Thoracic aorta (tissue), 2 donors: ENCODE results near the gene ALG3. TPM values are rescaled to one million over a fixed set of nuclear protein-coding genes. Genes with fewer than 3 reads are reported as not detected.

Source experiments
- ATAC-seq: fragments of 150-250 bp; one replicate; pipeline ENCODE4 v1.8.0; 2017; ENCODE audit warnings: low read depth; ENCODE audit not compliant: insufficient number of reproducible peaks, low FRiP score
- DNase-seq: peaks from one replicate; pipeline ENCODE4 v3.0.0-alpha.2; 2020; ENCODE audit warnings: low spot score
- H3K27ac ChIP-seq, 2 donors: fragments of 200-600 bp; sonication (generic); 1 replicate in 1 of 2; 2 replicates in 1 of 2; pipeline ENCODE4 v1.5.1; 2016; ENCODE audit warnings: mild to moderate bottlenecking in 2 of 2, moderate library complexity in 2 of 2
- H3K27me3 ChIP-seq: fragments of 200-600 bp; sonication (generic); replicated peaks from 2 replicates; pipeline ENCODE4 v1.6.0; 2016; ENCODE audit warnings: mild to moderate bottlenecking; ENCODE audit not compliant: insufficient read depth
- H3K36me3 ChIP-seq: fragments of 200-600 bp; sonication (generic); one replicate; pipeline ENCODE4 v1.5.1; 2016
- H3K4me1 ChIP-seq, 2 donors: fragments of 200-600 bp; sonication (generic); 1 replicate in 1 of 2; 2 replicates in 1 of 2; pipeline versions ENCODE4 v1.5.1 to v1.6.0; 2016; ENCODE audit warnings: low read depth in 2 of 2, mild to moderate bottlenecking in 1 of 2; ENCODE audit not compliant: control insufficient read depth in 1 of 2
- H3K4me3 ChIP-seq: fragments of 200-600 bp; sonication (generic); 2 replicates; pipeline ENCODE4 v1.5.1; 2016; ENCODE audit warnings: mild to moderate bottlenecking
- H3K9me3 ChIP-seq: fragments of 200-600 bp; sonication (generic); 2 replicates; pipeline ENCODE4 v1.5.1; 2016
- total RNA-seq, 2 donors: library from RNA; depleted of rRNA; stranded (reverse); fragments of >200 nt; gene quantifications; one replicate each; pipeline versions ENCODE4 v1.1.0 to v1.2.3, GENCODE V29; 2016
- TF ChIP-seq, protein P1 (sequence below): fragments of 200-600 bp; sonication (generic); IDR thresholded peaks from one replicate; pipeline ENCODE4 v1.5.1; 2019; ENCODE audit warnings: antibody characterized with exemption

The ALG3 gene
- total RNA-seq, 2 donors from 2014 or later: 52.0 to 55.0 TPM

DNA sequence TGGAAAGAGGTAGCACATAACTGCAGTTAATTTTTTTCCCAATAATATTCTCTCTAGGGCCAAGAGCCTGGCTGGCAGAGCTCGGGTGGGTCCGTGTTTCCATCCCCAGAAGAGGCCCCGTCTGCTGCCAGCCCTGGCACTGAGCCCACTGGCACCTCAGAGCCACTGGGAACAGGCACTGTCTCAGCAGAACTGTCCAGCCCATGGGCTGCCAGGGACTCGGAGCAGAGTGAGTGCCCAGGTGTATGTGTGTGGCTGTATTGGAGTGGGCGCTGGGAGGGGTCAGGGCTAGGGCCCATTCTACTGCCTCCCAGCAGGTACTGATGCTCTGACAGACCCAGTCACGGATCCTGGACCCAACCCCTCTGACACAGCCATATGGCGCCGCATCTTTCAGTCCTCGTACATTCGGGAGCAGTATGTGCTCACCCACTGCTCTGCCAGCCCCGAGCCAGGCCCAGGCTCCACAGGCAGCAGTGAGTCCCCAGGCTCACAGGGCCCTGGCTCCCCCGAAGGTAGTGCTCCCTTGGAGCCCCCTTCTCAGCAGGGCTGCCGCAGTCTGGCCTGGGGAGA, 10.4 kb downstream of the ALG3 start:
- TF ChIP-seq, protein P1, sequence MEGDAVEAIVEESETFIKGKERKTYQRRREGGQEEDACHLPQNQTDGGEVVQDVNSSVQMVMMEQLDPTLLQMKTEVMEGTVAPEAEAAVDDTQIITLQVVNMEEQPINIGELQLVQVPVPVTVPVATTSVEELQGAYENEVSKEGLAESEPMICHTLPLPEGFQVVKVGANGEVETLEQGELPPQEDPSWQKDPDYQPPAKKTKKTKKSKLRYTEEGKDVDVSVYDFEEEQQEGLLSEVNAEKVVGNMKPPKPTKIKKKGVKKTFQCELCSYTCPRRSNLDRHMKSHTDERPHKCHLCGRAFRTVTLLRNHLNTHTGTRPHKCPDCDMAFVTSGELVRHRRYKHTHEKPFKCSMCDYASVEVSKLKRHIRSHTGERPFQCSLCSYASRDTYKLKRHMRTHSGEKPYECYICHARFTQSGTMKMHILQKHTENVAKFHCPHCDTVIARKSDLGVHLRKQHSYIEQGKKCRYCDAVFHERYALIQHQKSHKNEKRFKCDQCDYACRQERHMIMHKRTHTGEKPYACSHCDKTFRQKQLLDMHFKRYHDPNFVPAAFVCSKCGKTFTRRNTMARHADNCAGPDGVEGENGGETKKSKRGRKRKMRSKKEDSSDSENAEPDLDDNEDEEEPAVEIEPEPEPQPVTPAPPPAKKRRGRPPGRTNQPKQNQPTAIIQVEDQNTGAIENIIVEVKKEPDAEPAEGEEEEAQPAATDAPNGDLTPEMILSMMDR: no peak
- H3K4me3 ChIP-seq: no peak overlapping the region
- peaks cover 12% of the 10 kb centered on the region for H3K36me3 ChIP-seq
- H3K27me3 ChIP-seq: no peaks in the 10 kb centered on the region
- H3K27ac ChIP-seq: no peak overlapping the region
- DNase-seq (no peak), ATAC-seq (no peak)
- H3K4me1 ChIP-seq: no peaks in the 10 kb centered on the region
- no peaks in the 10 kb centered on the region for H3K9me3 ChIP-seq

DNA sequence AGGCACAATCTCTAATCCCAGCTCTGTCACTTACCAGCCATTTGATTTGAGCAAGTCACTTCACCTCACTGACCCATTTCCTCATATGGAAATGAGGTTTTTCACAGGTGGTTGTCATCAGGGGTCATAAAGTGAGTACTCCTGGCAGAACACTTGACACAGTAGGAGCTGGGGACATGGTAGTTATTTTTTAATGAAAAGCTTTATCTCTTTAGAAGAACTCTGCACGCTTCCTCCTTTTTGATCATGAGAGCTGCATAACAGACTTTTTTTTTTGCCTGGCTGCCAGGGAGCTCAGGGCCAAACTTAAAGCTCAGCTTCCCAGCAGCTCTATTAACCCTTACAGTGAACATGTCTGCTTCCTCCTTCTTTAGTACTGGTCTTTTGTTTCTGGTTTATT, 11.0 kb downstream of the ALG3 start:
- TF ChIP-seq, protein P1: no peak
- DNase-seq: no peak
- Histone ChIP-seq H3K27ac (no peak overlapping the region), H3K27me3 (no peaks in the 10 kb centered on the region), H3K9me3 (no peaks in the 10 kb centered on the region), H3K4me3 (no peak overlapping the region), H3K4me1 (no peaks in the 10 kb centered on the region), H3K36me3 (peaks cover 6% of the 10 kb centered on the region)
- ATAC-seq: no peak

DNA sequence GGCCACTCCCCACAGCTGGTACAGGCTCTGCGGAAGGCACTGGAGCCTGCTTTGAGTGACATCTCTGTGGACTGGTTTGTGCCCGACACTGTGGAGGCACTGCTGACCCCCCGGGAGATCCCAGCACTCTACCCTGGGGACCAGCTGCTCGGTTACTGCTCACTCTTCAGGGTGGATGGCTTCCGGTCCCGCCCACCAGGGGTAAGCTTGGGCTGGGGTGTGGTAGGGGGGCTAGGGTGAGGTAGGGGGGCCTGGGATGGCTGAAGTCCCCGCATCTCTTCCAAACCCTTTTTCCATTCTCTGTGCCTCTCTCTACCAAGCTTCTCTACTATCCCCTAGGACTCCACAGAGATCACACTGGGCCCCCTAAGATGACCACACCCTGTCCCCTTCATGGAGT, 11.6 kb downstream of the ALG3 start:
- Histone ChIP-seq H3K9me3 (no peaks in the 10 kb centered on the region), H3K36me3 (peaks cover 2% of the 10 kb centered on the region), H3K27me3 (no peaks in the 10 kb centered on the region), H3K4me3 (no peak overlapping the region), H3K4me1 (no peaks in the 10 kb centered on the region), H3K27ac (no peak overlapping the region)
- TF ChIP-seq, protein P1: no peak
- DNase-seq (no peak), ATAC-seq (no peak)

DNA sequence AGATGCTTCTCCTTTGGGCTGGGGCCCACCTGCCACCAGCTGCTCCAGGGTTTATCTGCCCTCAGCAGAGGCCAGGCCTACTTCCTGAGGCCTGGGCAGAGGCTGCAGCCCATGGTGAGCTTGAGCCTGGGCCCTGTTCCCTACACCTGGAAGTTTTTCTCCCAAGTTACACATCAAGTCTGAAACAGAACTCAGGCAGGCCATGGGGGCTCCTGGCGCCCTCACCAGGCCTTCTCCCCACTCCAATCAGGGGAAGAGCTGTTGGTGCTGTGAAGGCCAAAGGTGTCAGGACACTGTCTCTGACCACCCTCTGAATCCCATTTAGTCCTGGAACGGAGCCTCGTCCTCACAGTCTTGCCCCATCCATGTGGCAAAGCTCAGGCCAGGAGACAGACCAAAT, 12.1 kb downstream of the ALG3 start:
- TF ChIP-seq, protein P1: no peak
- H3K36me3 ChIP-seq: no peaks in the 10 kb centered on the region
- no peak overlapping the region for H3K27ac ChIP-seq
- no peaks in the 10 kb centered on the region for H3K27me3 ChIP-seq
- H3K4me3 ChIP-seq: no peak overlapping the region
- H3K4me1 ChIP-seq: no peaks in the 10 kb centered on the region
- ATAC-seq (no peak), DNase-seq (no peak)
- no peaks in the 10 kb centered on the region for H3K9me3 ChIP-seq

DNA sequence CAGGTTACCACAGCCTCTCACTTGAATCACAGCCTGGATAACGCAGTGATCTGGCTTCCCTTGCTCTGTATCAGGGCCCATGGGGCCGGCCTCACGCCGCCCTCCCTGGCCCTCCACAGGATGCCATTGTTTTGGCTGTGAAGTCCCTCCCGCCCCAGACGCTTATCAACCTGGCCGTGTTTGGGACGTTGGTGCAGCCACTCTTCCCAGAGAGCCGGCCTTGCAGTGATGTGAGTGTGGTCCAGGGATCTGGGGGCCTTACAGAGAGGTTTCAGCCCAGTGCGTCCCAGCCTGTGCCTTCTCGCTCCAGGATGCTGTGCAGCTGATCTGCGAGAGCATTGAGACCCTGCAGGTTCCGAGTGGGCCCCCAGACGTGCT, 12.7 kb downstream of the ALG3 start:
- H3K27ac ChIP-seq: no peak overlapping the region
- H3K36me3 ChIP-seq: no peaks in the 10 kb centered on the region
- peaks cover 5% of the 10 kb centered on the region for H3K27me3 ChIP-seq
- DNase-seq (no peak), ATAC-seq (no peak)
- H3K9me3 ChIP-seq: no peaks in the 10 kb centered on the region
- TF ChIP-seq, protein P1: no peak
- H3K4me1 ChIP-seq: no peaks in the 10 kb centered on the region
- no peak overlapping the region for H3K4me3 ChIP-seq
